GM19239 (cell line): ENCODE results near the gene CRLF1.
"Not testable (repeated sequence)": the region's sequence is repeated elsewhere in the genome, so short reads cannot be mapped to it uniquely, and the experiment has no call there.

ENCODE experiments used
- DNase-seq: peaks from one replicate; pipeline ENCODE4 v3.0.0; 2011; ENCODE audit warnings: low spot score; ENCODE audit not compliant: insufficient read length
- FAIRE-seq: peaks from 2 replicates; lab custom pipeline; 2011; peaks lifted over from hg19 to GRCh38; lab: Jason Lieb, UNC

CRLF1 gene

GRCh38 chr19:18594096-18594823 lies 12.3 kb downstream of the CRLF1 start:
- DNase-seq (peak; percentile 93), FAIRE-seq (no peak)

DNA sequence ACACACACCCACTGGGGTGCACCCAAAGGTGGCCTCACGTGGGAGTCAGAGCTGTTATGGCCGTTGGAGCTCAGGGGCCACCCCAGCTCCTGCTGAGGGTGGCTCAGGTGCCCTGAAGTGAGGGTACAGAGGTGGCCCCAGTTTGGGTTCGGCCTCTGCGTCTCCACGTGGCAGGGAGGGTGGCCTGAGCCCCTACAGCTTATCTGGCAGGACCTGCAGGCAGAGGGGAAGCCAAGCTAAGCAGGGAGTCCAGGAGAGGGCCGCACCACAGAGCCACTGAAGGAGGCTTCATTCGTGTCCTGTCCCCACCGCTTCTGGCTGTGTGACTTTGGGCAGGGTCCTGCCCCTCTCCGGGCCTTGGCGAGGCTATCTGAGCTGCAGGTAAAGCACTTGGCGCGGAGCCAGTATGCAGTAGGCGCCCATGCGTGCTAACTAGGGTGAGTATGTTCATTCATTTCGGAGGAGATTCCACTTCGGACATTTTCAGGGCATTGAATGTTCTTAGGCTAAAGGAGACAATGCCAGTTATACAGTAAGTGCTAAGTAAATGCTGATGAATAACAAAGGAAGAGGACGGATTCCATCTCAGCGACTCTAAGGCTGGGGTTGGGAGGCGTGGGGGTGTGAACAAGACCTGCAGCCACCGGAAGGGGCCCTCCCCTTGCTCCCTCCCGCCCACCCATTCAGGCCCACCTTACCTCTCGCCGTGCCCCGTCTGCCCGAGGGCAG lies 13.1 kb downstream of the CRLF1 start:
- FAIRE-seq: no peak
- DNase-seq: no peak

DNA sequence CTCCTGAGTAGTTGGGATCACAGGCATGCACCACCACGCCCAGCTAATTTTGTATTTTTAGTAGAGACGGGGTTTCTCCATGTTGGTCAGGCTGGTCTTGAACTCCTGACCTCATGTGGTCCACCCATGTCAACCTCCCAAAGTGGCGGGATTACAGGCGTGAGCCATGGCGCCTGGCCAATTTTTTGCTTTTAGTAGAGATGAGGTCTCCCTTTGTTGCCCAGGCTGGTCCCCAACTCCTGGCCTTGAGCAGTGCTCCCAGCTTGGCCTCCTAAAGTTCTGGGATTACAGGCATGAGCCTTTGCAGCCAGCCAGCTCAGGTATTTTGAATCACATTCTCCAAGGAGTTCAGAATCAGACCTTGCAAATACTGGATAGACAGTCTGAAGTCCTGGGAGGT lies 13.9 kb downstream of the CRLF1 start:
- not testable (repeated sequence) for DNase-seq, FAIRE-seq

- FAIRE-seq (no peak), DNase-seq (no peak)
Observed at GRCh38 chr19:18591735-18592385, 14.7 kb downstream of the CRLF1 start.

DNA sequence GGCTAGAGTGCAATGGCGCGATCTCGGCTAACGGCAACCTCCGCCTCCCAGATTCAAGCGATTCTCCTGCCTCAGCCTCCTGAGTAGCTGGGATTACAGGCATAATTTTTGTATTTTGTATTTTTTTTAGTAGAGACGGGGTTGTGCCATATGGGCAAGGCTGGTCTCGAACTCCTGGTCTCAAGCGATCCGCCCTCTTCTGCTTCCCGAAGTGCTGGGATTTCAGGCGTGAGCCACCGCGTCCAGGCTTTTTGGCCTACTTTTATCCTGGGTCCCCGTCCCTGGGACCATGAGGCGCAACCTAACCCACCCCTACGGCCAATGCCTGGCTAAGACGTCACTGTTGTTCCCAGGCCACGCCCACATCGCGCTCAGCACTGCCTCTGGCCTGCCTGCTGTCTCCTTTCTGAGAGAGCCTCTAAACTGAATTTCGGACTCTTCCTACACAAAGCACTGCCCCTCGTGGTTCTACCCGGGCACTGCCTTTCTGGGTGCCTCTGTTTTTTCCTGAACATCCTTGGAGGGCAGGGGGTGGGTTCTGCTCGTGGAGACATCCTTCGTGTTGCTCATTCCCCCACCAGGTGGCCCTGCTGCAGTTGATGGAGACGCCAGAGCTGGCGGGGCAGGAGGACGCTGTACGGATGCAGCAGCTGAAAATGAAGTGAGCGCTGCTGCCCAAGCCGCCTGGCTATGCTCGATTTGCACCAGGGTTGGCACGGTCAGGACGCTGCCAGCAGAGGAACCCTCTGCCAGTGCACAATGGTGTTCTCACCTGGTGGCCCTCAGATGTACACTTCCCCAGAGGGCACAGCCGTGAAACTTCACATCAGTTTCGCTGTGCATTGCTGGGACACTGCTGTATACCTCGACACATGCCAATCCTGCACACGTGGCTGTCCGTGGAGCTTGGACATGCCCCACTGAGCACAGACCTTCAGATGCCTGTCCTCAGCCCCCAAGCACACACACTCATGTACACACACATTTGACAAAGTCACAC lies 16.0 kb downstream of the CRLF1 start:
- FAIRE-seq: no peak
- no peak for DNase-seq

GRCh38 chr19:18589380-18590272 lies 17.0 kb downstream of the CRLF1 start:
- peak; percentile 26 for FAIRE-seq
- no peak for DNase-seq

DNA sequence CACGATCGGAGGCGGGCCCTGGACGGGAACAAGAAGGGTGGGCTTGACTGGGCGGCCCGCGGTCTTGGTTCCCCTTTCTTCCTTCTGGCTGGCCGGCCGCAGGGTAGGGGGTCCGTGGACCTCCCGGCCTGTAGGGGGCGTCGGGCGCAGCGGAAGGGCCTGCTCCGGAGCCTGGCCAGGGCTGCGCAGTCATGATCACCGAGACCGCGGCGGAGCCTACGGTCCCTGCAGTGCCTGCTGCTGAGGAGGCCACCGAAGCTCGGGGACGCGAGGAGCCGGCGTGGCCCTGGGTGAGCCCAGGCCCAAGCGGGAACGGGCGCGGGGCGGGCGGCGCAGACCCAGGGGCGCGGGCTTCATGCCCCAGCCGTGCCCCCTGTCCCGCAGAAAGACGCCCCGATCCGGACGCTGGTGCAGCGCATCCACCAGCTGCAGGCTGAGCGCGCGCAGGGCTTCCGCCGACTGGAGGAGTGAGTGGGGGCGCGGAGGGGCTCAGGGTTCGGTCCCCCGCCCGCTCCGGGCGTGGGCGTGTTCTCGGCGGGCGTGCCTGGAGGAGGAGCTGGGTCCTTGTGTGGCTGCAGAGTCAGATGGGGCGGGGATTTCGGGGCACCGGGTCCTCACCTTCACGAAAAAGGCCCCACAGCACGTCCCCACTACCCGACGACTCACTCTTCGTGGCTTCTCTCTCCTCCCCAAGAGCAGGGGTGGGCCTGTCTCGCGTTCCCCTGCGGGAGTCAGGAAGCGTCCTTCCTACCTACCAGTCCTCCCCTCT lies 17.8 kb downstream of the CRLF1 start, which contains the start of gene REX1BD:
Gene REX1BD (plus strand): TSS at position 188 of the 769 bp plus-strand sequence. CDS start 4 bp downstream, at position 192.
- peak; percentile 74 for DNase-seq
- FAIRE-seq: peak; percentile 83

GRCh38 chr19:18587962-18588610 lies 18.5 kb downstream of the CRLF1 start:
- FAIRE-seq (no peak), DNase-seq (no peak)

DNA sequence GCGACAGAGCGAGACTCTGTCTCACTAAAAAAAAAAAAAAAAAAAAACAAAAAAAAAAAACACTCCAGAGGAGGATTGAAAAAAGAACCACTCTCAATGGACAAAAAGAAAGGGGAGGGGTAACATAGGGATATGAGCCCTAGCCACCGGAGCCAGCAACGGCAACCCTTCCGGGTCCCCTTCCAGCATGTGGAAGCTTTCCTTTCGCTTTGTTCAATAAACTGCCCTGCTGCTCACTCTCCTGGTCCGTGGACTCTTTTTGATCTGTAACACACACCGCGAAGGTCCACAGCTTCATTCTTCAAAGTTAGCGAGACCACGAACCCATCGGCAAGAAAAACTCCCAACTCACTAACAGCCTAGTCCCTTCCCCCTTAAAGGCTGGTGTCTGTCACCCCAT lies 19.0 kb downstream of the CRLF1 start:
- FAIRE-seq (no peak), DNase-seq (no peak)

GRCh38 chr19:18586306-18586705 lies 20.3 kb downstream of the CRLF1 start:
- no peak for DNase-seq
- FAIRE-seq: no peak

GRCh38 chr19:18580311-18580710 lies 26.3 kb downstream of the CRLF1 start:
- no peak for FAIRE-seq
- no peak for DNase-seq

GRCh38 chr19:18577365-18577914 lies 29.2 kb downstream of the CRLF1 start:
- FAIRE-seq: no peak
- DNase-seq: no peak

- no peak for FAIRE-seq
- DNase-seq: no peak
Observed at GRCh38 chr19:18576383-18576782, 30.2 kb downstream of the CRLF1 start.

DNA sequence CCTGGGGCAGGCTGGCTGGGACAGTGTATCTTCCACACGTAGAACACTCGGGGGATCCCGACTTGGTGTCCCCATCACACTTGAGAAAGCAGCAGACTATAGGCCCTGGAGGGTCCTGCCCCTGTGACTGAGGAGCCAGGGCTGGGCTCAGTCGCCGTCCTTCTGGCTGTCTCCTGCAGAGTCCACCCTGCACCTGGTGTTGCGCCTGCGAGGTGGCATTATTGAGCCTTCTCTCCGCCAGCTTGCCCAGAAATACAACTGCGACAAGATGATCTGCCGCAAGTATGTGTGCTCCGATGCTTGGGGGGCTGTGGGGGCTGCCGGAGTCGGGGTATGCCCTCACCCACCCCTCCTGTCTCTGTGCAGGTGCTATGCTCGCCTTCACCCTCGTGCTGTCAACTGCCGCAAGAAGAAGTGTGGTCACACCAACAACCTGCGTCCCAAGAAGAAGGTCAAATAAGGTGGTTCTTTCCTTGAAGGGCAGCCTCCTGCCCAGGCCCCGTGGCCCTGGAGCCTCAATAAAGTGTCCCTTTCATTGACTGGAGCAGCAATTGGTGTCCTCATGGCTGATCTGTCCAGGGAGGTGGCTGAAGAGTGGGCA lies 31.8 kb downstream of the CRLF1 start:
- no peak for DNase-seq
- no peak for FAIRE-seq

DNA sequence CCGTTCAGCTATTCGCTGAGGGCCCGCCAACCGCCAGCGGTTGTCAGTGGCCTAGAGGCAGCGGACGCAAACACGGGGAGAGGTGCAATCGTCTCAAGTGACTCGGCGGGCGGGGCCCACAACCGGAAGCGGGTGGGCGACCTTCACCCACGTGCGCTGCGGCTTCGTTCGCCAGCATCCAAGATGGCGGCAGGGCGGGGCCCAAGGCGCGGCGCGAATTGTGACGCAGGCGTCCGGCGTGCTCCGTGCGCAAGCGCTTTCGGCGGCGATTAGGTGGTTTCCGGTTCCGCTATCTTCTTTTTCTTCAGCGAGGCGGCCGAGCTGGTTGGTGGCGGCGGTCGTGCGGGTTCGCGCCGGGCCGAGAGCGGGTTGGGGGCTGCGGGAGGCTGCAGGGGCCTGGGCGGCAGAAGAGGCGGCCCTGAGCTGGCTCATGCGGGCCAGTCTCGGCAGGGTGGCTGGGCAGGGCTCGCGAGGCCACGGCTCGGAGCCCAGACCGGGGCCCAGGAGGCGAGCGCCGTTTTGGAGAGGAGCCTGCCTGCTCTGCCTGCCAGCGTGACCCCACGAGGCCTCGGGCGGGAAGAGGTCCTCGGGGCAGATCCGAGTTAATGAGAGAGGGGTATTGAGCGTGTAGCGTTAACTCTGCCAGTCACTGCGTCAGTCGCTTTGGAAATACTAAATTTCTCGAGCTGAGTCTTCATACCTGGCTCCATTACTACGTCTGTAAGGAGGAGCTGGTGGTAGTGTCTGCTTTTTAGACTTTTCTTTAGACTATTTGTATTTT lies 34.8 kb downstream of the CRLF1 start, which contains the start of gene UBA52:
Gene UBA52 (plus strand): TSS at position 294 of the 781 bp plus-strand sequence. CDS start 1,444 bp downstream, outside the sequence.
- FAIRE-seq (peak; percentile 97), DNase-seq (peak; percentile 88)

- no peak for DNase-seq
- FAIRE-seq: no peak
Observed at GRCh38 chr19:18568367-18568766, 38.2 kb downstream of the CRLF1 start.
